A549 treated with CORT108297 at 1 μM for 4 hours (cell line): ENCODE measurements around the gene HYDIN. TPM values are rescaled to one million over a fixed set of nuclear protein-coding genes. Genes with fewer than 3 reads are reported as not detected.

Experiments
- total RNA-seq: library from RNA; stranded (reverse); fragments of 200-300 nt; extraction: Qiagen RNA extraction; gene quantifications from 5 replicates; pipeline ENCODE4 v1.2.3, GENCODE V29; 2022

HYDIN gene
- total RNA-seq = 0.18 to 0.47 TPM (median 0.37 TPM) in 5 replicates

GRCh38 chr16:71230122-71230845 lies at the start of gene HYDIN:
Gene HYDIN (minus strand): TSS chr16:71230722. CDS start chr16:71186895, 43,827 bp downstream.

GRCh38 chr16:70800781-70801480 lies 429.6 kb downstream of the HYDIN start, which contains the start of gene VAC14:
Gene VAC14 (minus strand): TSS chr16:70801158. CDS start chr16:70800900, 258 bp downstream.

Other genes with a start within 250 kb of the HYDIN start
- gene CMTR2, start 58.7 kb upstream of the HYDIN start, total RNA-seq = 12.3 to 14.3 TPM (median 13.5 TPM) in 5 replicates
- gene CALB2, start 128.0 kb upstream of the HYDIN start, total RNA-seq = 5.0 to 7.7 TPM (median 5.9 TPM) in 5 replicates
- gene TLE7, start 211.3 kb upstream of the HYDIN start, total RNA-seq = not detected in 5 replicates
- 5.2 to 7.6 TPM (median 5.8 TPM) in 5 replicates for gene ZNF23, start 231.5 kb upstream of the HYDIN start, total RNA-seq